Measurements from ENCODE around the gene DCST2.

Gene DCST2

GRCh38 chr1:155022927-155023236, 10.7 kb downstream of the DCST2 start:
- no peak for DNase-seq

GRCh38 chr1:155022136-155022926, 11.2 kb downstream of the DCST2 start:
- no peak for DNase-seq

- no peak for DNase-seq
Measured at GRCh38 chr1:155019377-155020245, 14.0 kb downstream of the DCST2 start.

- DNase-seq = no peak
Measured at GRCh38 chr1:155018617-155019348, 14.8 kb downstream of the DCST2 start.

GRCh38 chr1:155017946-155018316, 15.7 kb downstream of the DCST2 start:
- DNase-seq = no peak

- DNase-seq = peak; percentile 86
Measured at GRCh38 chr1:155017041-155017945, 16.3 kb downstream of the DCST2 start.

- peak; percentile 49 for DNase-seq
Measured at GRCh38 chr1:155016231-155016831, 17.2 kb downstream of the DCST2 start.

- no peak for DNase-seq
Measured at GRCh38 chr1:155015527-155016230, 17.9 kb downstream of the DCST2 start.

- no peak for DNase-seq
Measured at GRCh38 chr1:155014709-155015508, 18.7 kb downstream of the DCST2 start.

GRCh38 chr1:155013632-155014031, 19.9 kb downstream of the DCST2 start:
- DNase-seq = no peak

GRCh38 chr1:155012776-155013602, 20.6 kb downstream of the DCST2 start:
- no peak for DNase-seq

- DNase-seq = peak; percentile 53
Measured at GRCh38 chr1:155012026-155012546, 21.5 kb downstream of the DCST2 start.

GRCh38 chr1:155011437-155012025, 22.1 kb downstream of the DCST2 start:
- DNase-seq = no peak

GRCh38 chr1:155011004-155011416, 22.6 kb downstream of the DCST2 start:
- no peak for DNase-seq

GRCh38 chr1:155010211-155010918, 23.2 kb downstream of the DCST2 start:
- DNase-seq = no peak

- DNase-seq = no peak
Measured at GRCh38 chr1:155009742-155010141, 23.8 kb downstream of the DCST2 start.

GRCh38 chr1:155009221-155009711, 24.3 kb downstream of the DCST2 start:
- DNase-seq = no peak
